ENCODE data around the gene DENND4B.

Gene DENND4B

GRCh38 chr1:153945795-153946621, 510 bp downstream of the DENND4B start:
- no peak for DNase-seq (ENCODE audit: low read depth, low spot score)

GRCh38 chr1:153945131-153945794, 1.3 kb downstream of the DENND4B start:
- DNase-seq (ENCODE audit: low read depth, low spot score), result no peak

GRCh38 chr1:153944827-153945117, 1.7 kb downstream of the DENND4B start:
- no peak for DNase-seq (ENCODE audit: low read depth, low spot score)

- no peak for DNase-seq (ENCODE audit: low read depth, low spot score)
Observed at GRCh38 chr1:153944005-153944826, 2.3 kb downstream of the DENND4B start.

- DNase-seq (ENCODE audit: low read depth, low spot score), result no peak
Observed at GRCh38 chr1:153942766-153943549, 3.6 kb downstream of the DENND4B start.

- no peak for DNase-seq (ENCODE audit: low read depth, low spot score)
Observed at GRCh38 chr1:153941826-153942725, 4.4 kb downstream of the DENND4B start.

GRCh38 chr1:153940756-153941155, 5.8 kb downstream of the DENND4B start:
- no peak for DNase-seq (ENCODE audit: low read depth, low spot score)

GRCh38 chr1:153939476-153939875, 7.0 kb downstream of the DENND4B start:
- DNase-seq (ENCODE audit: low read depth, low spot score), result no peak

GRCh38 chr1:153938996-153939395, 7.5 kb downstream of the DENND4B start:
- DNase-seq (ENCODE audit: low read depth, low spot score), result no peak

- DNase-seq (ENCODE audit: low read depth, low spot score), result no peak
Observed at GRCh38 chr1:153937331-153937730, 9.2 kb downstream of the DENND4B start.

GRCh38 chr1:153936011-153936802, 10.3 kb downstream of the DENND4B start:
- no peak for DNase-seq (ENCODE audit: low read depth, low spot score)

GRCh38 chr1:153934746-153935145, 11.8 kb downstream of the DENND4B start:
- DNase-seq (ENCODE audit: low read depth, low spot score), result no peak

- DNase-seq (ENCODE audit: low read depth, low spot score), result no peak
Observed at GRCh38 chr1:153933955-153934354, 12.6 kb downstream of the DENND4B start.

GRCh38 chr1:153933430-153933829, 13.1 kb downstream of the DENND4B start:
- no peak for DNase-seq (ENCODE audit: low read depth, low spot score)

- no peak for DNase-seq (ENCODE audit: low read depth, low spot score)
Observed at GRCh38 chr1:153932156-153933131, 14.1 kb downstream of the DENND4B start.

GRCh38 chr1:153929981-153930948, 16.3 kb downstream of the DENND4B start:
- DNase-seq (ENCODE audit: low read depth, low spot score), result no peak

GRCh38 chr1:153929426-153929825, 17.1 kb downstream of the DENND4B start:
- DNase-seq (ENCODE audit: low read depth, low spot score), result no peak
